ENCODE measurements around the gene TJAP1. TPM values are rescaled to one million over a fixed set of nuclear protein-coding genes. Genes with fewer than 3 reads are reported as not detected.
A peak's percentile ranks its signal among the peaks of the same experiment; 100 is the strongest.

Gene TJAP1
- total and polyA plus RNA-seq, 2 of the 8 experiments (the other 6 are each of a cell fraction or from before 2014, with no cell fraction given), result 30.7 to 40.4 TPM

- FAIRE-seq, result no peak
- no peak for DNase-seq (ENCODE audit: low read depth in 1 of 2, low spot score in 2 of 2)
- no peak for TF ChIP-seq KDM5A (IDR thresholded peaks at IDR 0.05; ENCODE audit: low read length)
- TF ChIP-seq, protein P1, sequence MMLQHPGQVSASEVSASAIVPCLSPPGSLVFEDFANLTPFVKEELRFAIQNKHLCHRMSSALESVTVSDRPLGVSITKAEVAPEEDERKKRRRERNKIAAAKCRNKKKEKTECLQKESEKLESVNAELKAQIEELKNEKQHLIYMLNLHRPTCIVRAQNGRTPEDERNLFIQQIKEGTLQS (IDR thresholded peaks at IDR 0.05; ENCODE audit: insufficient read depth, low read depth, low read length), result no peak
- no peak for TF ChIP-seq KDM4A (IDR thresholded peaks at IDR 0.05; ENCODE audit: low read depth, low read length, severe bottlenecking)
Observed at GRCh38 chr6:43516367-43516696, 39.0 kb downstream of the TJAP1 start.

More at GRCh38 chr6:43516367-43516696, 39.0 kb downstream of the TJAP1 start:
- Histone ChIP-seq H2BK12ac (ENCODE audit: low read depth, low read length) (no peak overlapping the region), H3K56ac (replicated peaks; ENCODE audit: insufficient read length, low read depth, low read length) (peak overlapping the region; percentile 24), H2BK5ac (ENCODE audit: low read depth, low read length) (no peak overlapping the region), H3K4ac (replicated peaks; ENCODE audit: insufficient read length, low read depth, low read length) (peak overlapping the region; percentile 3), H2BK15ac (ENCODE audit: low read length) (no peak overlapping the region), H2BK120ac (replicated peaks; ENCODE audit: low read depth, low read length) (no peak overlapping the region), H3K4me1 (replicated peaks in 1 of 4; ENCODE audit: control insufficient read depth in 3 of 4, insufficient read depth in 4 of 4, low read length in 3 of 4) (peaks cover 4 to 19% (median 8%) of the 10 kb centered on the region in 4 experiments; a peak in 6 of 7 replicates), H3K23ac (ENCODE audit: insufficient read length) (no peak overlapping the region), H3K18ac (ENCODE audit: extremely low read depth, low read length) (peak overlapping the region; percentile 13; the same call in 1 of the 2 replicates), H2AFZ (ENCODE audit: low read length) (no peak overlapping the region), H4K20me1 (replicated peaks in 1 of 2; ENCODE audit: control insufficient read depth in 1 of 2, insufficient read depth in 2 of 2, low read length in 2 of 2) (peaks cover 4 to 9% of the 10 kb centered on the region in 2 experiments), H3K27me3 (replicated peaks in 1 of 4; ENCODE audit: control insufficient read depth in 3 of 4, extremely low read depth in 1 of 4, insufficient read depth in 3 of 4, low read length in 3 of 4) (no peaks in the 10 kb centered on the region), H3K4me2 (ENCODE audit: insufficient read depth in 1 of 2, low read depth in 2 of 2, low read length in 2 of 2) (peak overlapping the region; percentile 58 to 95), H4K8ac (ENCODE audit: extremely low read depth, insufficient read depth, low read length) (peak overlapping the region; percentile 74; the same call in 1 of the 2 replicates), H2BK20ac (ENCODE audit: low read length) (no peak overlapping the region), H3K36me3 (ENCODE audit: control insufficient read depth in 2 of 4, insufficient read depth in 4 of 4, low read length in 3 of 4) (peaks cover 34 to 59% (median 43%) of the 10 kb centered on the region in 4 experiments), H4K5ac (ENCODE audit: insufficient read length, low read depth, low read length) (no peak overlapping the region), H3K27ac (ENCODE audit: low read depth, low read length) (peak overlapping the region; percentile 56; the same call in 1 of the 2 replicates), H3K79me1 (ENCODE audit: low read depth, low read length) (peaks cover 12% of the 10 kb centered on the region), H3K4me3 (ENCODE audit: extremely low read depth in 1 of 4, insufficient read depth in 2 of 4, low read depth in 3 of 4, low read length in 4 of 4) (peak overlapping the region; percentile 86 to 100 (median 96)), H3K9me3 (ENCODE audit: insufficient read depth in 2 of 2, low read depth in 1 of 2, low read length in 1 of 2) (no peaks in the 10 kb centered on the region), H3K14ac (ENCODE audit: insufficient read length) (no peak overlapping the region), H3K9ac (replicated peaks in 1 of 4; ENCODE audit: extremely low read depth in 1 of 4, low read depth in 3 of 4, low read length in 3 of 4) (peak overlapping the region; percentile 91 to 98 (median 95)), H3K79me2 (ENCODE audit: control insufficient read depth in 1 of 2, insufficient read depth in 2 of 2, low read length in 2 of 2) (peaks cover 19 to 42% of the 10 kb centered on the region in 2 experiments), H2AK5ac (ENCODE audit: low read depth, low read length) (0 out of 2 replicates have a peak overlapping the region, but pooled peaks have one; percentile 17), H4K91ac (replicated peaks; ENCODE audit: insufficient read length, low read length) (no peak overlapping the region), H3K23me2 (ENCODE audit: low read depth, low read length) (peaks cover 9% of the 10 kb centered on the region)
- ChIA-PET POLR2A (ENCODE audit: partially characterized antibody) (interaction anchor here (0.8 to 12.4 kb wide), 14 partner anchors 9 to 268 kb away, joined by 3 to 147 read pairs (median 4); partner anchors contain the start of genes GTPBP2, LRRC73, TJAP1 and VEGFA), CTCF (ENCODE audit: partially characterized antibody) (interaction anchor here (0.6 to 3.8 kb wide), 4 partner anchors 10 to 202 kb away, joined by 3 to 19 read pairs (median 3); no protein-coding TSS in a partner anchor)
- WGBS, 2 experiments (ENCODE audit: extremely low coverage in 1 of 2, insufficient coverage in 1 of 2, insufficient read length in 1 of 2, insufficient replicate concordance in 2 of 2, low coverage in 1 of 2, low lambda C conversion rate in 2 of 2, missing lambda C conversion rate in 1 of 2), result 5% methylated on average over 10 of the region's 10 CpGs; no CpG with 5 or more reads in 1 of the 2 experiments

All from H1 (cell line).